ENCODE data around the gene PLGRKT. TPM values are rescaled to one million over a fixed set of nuclear protein-coding genes. Genes with fewer than 3 reads are reported as not detected.
"Not testable (repeated sequence)": the region's sequence is repeated elsewhere in the genome, so short reads cannot be mapped to it uniquely, and the experiment has no call there.

The PLGRKT gene
- total RNA-seq, 2 donors from 2014 or later, result 6.0 to 8.8 TPM

DNA sequence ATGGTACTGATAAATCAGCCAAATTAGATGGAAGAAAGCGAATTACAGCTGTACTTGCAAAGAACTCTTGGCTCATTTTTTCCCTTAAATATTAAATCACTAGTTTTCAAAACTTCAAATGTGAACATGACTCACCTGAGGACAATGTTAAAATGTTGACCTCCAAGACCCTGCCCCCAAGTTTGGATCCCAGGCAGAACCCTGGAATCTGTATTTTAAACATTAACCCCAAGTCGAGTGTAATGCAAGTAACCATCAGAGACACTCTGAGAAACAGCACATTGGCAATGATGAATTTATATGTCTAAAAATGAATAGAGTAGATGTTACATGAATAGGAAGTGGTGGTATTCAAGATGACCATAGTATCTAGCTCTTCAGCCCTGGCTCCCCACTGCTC lies 10.3 kb upstream of the PLGRKT start:
- Histone ChIP-seq H3K27me3 (replicated peaks; ENCODE audit: insufficient read depth) (no peaks in the 10 kb centered on the region), H3K27ac (no peak overlapping the region), H3K4me1 (ENCODE audit: control insufficient read depth in 1 of 2, low read depth in 2 of 2) (peaks cover 0 to 30% of the 10 kb centered on the region in 2 donors), H3K36me3 (no peaks in the 10 kb centered on the region), H3K4me3 (no peak overlapping the region), H3K9me3 (no peaks in the 10 kb centered on the region)
- TF ChIP-seq, protein P1, sequence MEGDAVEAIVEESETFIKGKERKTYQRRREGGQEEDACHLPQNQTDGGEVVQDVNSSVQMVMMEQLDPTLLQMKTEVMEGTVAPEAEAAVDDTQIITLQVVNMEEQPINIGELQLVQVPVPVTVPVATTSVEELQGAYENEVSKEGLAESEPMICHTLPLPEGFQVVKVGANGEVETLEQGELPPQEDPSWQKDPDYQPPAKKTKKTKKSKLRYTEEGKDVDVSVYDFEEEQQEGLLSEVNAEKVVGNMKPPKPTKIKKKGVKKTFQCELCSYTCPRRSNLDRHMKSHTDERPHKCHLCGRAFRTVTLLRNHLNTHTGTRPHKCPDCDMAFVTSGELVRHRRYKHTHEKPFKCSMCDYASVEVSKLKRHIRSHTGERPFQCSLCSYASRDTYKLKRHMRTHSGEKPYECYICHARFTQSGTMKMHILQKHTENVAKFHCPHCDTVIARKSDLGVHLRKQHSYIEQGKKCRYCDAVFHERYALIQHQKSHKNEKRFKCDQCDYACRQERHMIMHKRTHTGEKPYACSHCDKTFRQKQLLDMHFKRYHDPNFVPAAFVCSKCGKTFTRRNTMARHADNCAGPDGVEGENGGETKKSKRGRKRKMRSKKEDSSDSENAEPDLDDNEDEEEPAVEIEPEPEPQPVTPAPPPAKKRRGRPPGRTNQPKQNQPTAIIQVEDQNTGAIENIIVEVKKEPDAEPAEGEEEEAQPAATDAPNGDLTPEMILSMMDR (IDR thresholded peaks at IDR 0.05), result no peak
- DNase-seq (ENCODE audit: low spot score) (no peak), ATAC-seq (ENCODE audit: insufficient number of reproducible peaks, low FRiP score, low read depth) (no peak)

DNA sequence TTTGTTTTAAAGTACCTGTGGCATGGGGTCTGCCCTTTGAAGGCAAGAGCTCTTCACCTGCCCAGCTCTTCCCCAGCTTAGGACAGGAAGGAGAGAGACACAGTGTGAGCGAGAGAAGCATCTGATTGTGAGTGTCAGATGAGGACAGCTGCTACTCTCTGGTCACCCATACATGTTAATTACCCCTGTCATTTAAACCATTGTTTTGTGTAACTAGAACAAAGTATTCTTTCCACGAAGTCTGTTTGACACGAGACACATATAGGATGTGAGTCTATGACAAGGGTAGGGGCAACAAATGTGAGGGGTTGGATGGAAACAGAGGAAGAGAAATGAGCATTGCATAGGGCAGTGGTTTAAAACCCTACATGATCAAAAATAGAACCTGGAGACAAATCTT lies 9.6 kb upstream of the PLGRKT start:
- Histone ChIP-seq H3K27me3 (replicated peaks; ENCODE audit: insufficient read depth) (no peaks in the 10 kb centered on the region), H3K4me1 (ENCODE audit: control insufficient read depth in 1 of 2, low read depth in 2 of 2) (peaks cover 0 to 25% of the 10 kb centered on the region in 2 donors), H3K27ac (no peak overlapping the region), H3K9me3 (no peaks in the 10 kb centered on the region), H3K36me3 (no peaks in the 10 kb centered on the region), H3K4me3 (no peak overlapping the region)
- DNase-seq (ENCODE audit: low spot score) (no peak), ATAC-seq (ENCODE audit: insufficient number of reproducible peaks, low FRiP score, low read depth) (no peak)
- TF ChIP-seq, protein P1 (IDR thresholded peaks at IDR 0.05), result no peak

DNA sequence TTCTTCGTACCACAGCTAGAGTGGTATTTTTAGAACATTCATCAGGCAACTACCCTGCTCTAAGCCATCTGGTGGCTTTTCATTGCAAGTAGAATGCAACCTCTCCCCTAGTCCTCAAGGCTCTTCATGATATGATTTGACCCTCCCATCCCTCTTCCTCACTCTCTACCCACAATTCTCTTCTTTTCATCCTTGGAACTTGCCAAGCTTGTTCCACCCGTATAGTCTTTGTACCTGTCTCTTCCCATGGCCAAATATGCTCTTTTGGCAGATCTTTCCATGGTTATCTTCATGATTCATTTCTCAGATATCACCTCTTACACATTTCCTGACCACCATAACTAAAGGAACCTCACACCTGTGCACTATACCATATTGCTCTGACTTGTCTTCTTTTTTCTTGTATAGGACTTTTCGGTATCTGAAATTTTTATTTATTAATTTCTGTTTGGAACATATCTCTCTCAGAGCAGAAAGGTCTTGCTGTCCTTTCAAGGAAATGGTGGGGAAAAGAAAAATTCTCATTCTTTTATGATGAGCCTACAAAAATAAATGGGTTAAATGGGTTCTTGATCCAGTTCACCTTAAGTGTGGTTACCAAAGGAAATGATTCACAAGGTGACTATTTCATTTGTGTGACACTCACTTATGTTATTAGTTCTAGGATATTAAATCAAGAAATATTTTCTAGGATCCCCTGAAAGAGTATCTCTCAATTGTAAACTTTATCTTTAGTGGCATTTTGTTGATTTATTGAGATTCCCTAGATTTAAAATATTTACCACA lies 8.9 kb upstream of the PLGRKT start:
- DNase-seq (ENCODE audit: low spot score) (no peak), ATAC-seq (ENCODE audit: insufficient number of reproducible peaks, low FRiP score, low read depth) (no peak)
- Histone ChIP-seq H3K36me3 (no peaks in the 10 kb centered on the region), H3K4me3 (no peak overlapping the region), H3K27me3 (replicated peaks; ENCODE audit: insufficient read depth) (no peaks in the 10 kb centered on the region), H3K9me3 (no peaks in the 10 kb centered on the region), H3K4me1 (ENCODE audit: control insufficient read depth in 1 of 2, low read depth in 2 of 2) (peaks cover 0 to 18% of the 10 kb centered on the region in 2 donors), H3K27ac (no peak overlapping the region)
- TF ChIP-seq, protein P1 (IDR thresholded peaks at IDR 0.05), result no peak

DNA sequence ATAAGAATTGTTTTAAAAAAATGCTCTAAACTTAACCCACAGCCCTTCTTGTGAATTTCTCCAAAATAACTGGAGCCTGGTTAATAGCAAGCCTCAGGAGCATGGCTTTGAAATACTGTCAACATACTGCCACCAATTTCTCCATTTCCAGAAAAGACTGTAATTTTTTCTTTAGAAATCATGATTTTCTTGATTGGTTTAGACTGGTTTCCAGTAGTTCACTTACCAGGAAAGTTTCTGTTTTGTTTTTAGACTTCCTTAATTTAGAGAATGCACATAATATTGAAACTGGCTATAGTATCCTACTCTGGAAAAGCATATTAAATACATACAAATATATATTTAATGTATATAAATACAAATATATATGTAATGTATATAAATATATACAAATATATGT lies 8.2 kb upstream of the PLGRKT start:
- Histone ChIP-seq H3K4me1 (ENCODE audit: control insufficient read depth in 1 of 2, low read depth in 2 of 2) (peaks cover 0 to 13% of the 10 kb centered on the region in 2 donors), H3K36me3 (no peaks in the 10 kb centered on the region), H3K9me3 (no peaks in the 10 kb centered on the region), H3K27me3 (replicated peaks; ENCODE audit: insufficient read depth) (no peaks in the 10 kb centered on the region), H3K4me3 (no peak overlapping the region), H3K27ac (no peak overlapping the region)
- DNase-seq (ENCODE audit: low spot score) (no peak), ATAC-seq (ENCODE audit: insufficient number of reproducible peaks, low FRiP score, low read depth) (no peak)
- TF ChIP-seq, protein P1 (IDR thresholded peaks at IDR 0.05), result no peak

DNA sequence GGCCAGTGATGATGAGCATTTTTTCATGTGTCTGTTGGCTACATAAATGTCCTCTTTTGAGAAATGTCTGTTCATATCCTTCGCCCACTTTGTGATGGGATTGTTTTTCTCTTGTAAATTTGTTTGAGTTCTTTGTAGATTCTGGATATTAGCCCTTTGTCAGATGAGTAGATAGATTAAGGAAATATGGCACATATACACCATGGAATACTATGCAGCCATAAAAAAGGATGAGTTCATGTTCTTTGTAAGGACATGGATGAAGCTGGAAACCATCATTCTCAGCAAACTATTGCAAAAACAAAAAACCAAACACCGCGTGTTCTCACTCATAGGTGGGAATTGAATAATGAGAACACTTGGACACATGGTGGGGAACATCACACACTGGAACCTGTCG lies 7.4 kb upstream of the PLGRKT start:
- ATAC-seq (ENCODE audit: insufficient number of reproducible peaks, low FRiP score, low read depth); DNase-seq (ENCODE audit: low spot score); H3K9me3 ChIP-seq; H3K36me3 ChIP-seq; H3K4me3 ChIP-seq; H3K27ac ChIP-seq; H3K27me3 ChIP-seq (replicated peaks; ENCODE audit: insufficient read depth): not testable (repeated sequence)
- H3K4me1 ChIP-seq (ENCODE audit: control insufficient read depth in 1 of 2, low read depth in 2 of 2), result peaks cover 0 to 13% of the 10 kb centered on the region in 2 donors
